KOPT-K1 (cell line): Measurements from ENCODE around the gene FAM163A.

Experiments used
- H3K27ac ChIP-seq: fragments of 200-600 bp; sonication (generic); 2 replicates; pipeline ENCODE4 v1.5.1; 2016; ENCODE audit warnings: antibody characterized with exemption, mild to moderate bottlenecking, low read depth, low read length; ENCODE audit not compliant: poor library complexity, severe bottlenecking
- H3K36me3 ChIP-seq: fragments of 200-600 bp; sonication (generic); 2 replicates; pipeline ENCODE4 v1.5.1; 2017; ENCODE audit warnings: antibody characterized with exemption, mild to moderate bottlenecking, low read length, moderate library complexity; ENCODE audit not compliant: insufficient read depth
- H3K9me3 ChIP-seq: fragments of 200-600 bp; sonication (generic); 2 replicates; pipeline ENCODE4 v1.5.1; 2017; ENCODE audit warnings: antibody characterized with exemption, low read length, mild to moderate bottlenecking; ENCODE audit not compliant: insufficient read depth, poor library complexity, severe bottlenecking

FAM163A gene

GRCh38 chr1:179770887-179771502, 27.9 kb downstream of the FAM163A start:
- no peak overlapping the region for H3K27ac ChIP-seq
- no peaks in the 10 kb centered on the region for H3K36me3 ChIP-seq
- H3K9me3 ChIP-seq: peaks cover 15% of the 10 kb centered on the region

DNA sequence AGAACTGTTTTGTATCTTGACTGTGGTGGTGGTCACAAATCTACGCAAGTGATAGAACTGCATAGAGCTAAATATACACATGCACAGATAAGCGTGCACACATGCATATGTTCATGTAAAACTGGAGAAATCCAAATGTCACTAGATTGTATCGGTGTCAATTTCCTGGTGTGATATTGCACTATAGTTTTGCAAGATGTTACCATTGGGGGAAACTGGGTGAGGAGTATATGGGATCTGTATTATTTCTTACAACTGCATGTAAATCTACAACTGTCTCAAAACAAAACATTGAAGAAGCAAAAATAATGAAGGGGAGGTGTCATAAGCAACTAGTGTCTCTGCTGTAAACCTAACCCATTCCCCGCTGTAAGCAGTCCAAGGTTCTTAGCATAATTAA, 30.2 kb downstream of the FAM163A start:
- H3K9me3 ChIP-seq: peaks cover 15% of the 10 kb centered on the region
- no peak overlapping the region for H3K27ac ChIP-seq
- no peaks in the 10 kb centered on the region for H3K36me3 ChIP-seq

- Histone ChIP-seq H3K27ac (no peak overlapping the region), H3K9me3 (peaks cover 15% of the 10 kb centered on the region), H3K36me3 (no peaks in the 10 kb centered on the region)
These were observed 30.9 kb downstream of the FAM163A start for GRCh38 chr1:179774000-179774399.

- peaks cover 15% of the 10 kb centered on the region for H3K9me3 ChIP-seq
- H3K27ac ChIP-seq: no peak overlapping the region
- no peaks in the 10 kb centered on the region for H3K36me3 ChIP-seq
These were observed 31.5 kb downstream of the FAM163A start for GRCh38 chr1:179774566-179774965.

- Histone ChIP-seq H3K27ac (no peak overlapping the region), H3K36me3 (no peaks in the 10 kb centered on the region)
These were observed 31.9 kb downstream of the FAM163A start for GRCh38 chr1:179775009-179775408.

GRCh38 chr1:179776831-179777230, 33.7 kb downstream of the FAM163A start:
- Histone ChIP-seq H3K9me3 (peaks cover 13% of the 10 kb centered on the region), H3K27ac (no peak overlapping the region), H3K36me3 (no peaks in the 10 kb centered on the region)

More at GRCh38 chr1:179775009-179775408, 31.9 kb downstream of the FAM163A start:
- peaks cover 15% of the 10 kb centered on the region for H3K9me3 ChIP-seq

DNA sequence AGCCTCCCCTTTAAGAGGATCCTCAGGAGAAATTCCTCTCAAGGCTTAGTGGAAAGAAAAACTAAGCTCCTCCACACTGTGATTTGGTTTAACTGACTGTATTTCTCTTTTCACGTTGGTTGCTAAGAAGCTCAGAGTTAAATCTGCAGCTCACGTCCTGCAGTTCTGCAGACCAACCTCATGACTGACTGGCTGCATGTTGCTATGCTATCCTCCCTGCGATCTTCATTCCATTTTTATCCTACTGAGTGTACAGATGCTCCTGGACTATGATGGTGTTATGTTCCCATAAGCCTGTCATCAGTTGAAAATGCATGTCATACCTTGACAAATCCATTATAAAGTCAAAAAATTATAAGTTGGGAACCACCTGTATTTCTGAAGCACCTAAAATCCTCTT, 34.6 kb downstream of the FAM163A start:
- Histone ChIP-seq H3K9me3 (peaks cover 4% of the 10 kb centered on the region), H3K27ac (no peak overlapping the region), H3K36me3 (no peaks in the 10 kb centered on the region)

DNA sequence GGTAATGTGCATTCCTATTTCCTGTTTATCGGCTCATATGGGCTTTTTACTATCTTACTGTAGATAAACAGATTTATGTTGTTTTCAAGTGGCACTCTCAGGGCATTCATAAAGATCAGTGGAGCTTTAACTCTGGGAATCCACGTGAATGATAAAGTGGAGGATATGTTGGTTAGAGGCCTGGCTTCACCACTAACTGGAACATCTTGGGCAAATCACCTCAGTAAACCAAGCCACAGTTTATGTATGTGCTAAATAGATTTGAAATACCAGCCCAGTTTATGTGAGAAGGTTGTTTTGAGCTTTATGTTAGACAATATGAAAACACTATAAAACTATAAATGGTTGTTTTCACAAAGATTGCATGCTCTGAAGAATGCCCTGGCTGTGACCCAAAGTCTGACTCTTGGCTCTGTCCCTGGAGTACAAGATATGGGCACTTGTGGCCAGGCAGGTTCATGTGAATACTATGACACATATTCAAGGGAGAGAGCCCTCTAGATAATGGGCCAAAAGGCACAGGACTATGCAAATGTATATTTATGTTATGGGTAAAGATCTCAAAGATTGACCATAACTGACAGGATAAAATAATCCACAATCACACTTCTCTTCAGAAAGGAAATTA, 36.7 kb downstream of the FAM163A start:
- no peak overlapping the region for H3K27ac ChIP-seq
- no peaks in the 10 kb centered on the region for H3K36me3 ChIP-seq
- H3K9me3 ChIP-seq: no peaks in the 10 kb centered on the region

DNA sequence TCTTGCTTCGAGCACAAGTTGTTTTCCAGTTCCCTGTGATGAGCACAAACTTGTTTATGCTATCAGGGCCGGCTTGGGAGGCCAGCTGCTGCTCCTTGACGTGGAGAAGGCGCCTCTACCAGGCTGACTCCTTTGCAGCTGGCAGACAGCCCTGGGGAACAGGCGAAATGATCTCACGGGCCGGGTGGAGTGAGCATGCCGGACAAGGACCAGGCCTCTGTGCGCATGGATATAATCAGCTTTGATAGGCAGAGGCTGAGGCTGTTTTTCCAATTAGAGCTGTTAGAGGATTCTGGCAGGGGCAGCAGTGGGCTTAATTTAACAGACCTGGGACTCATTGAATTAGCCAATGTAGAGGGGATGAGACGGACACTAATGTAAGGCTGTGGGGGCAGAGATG, 38.9 kb downstream of the FAM163A start:
- Histone ChIP-seq H3K27ac (no peak overlapping the region), H3K9me3 (no peaks in the 10 kb centered on the region), H3K36me3 (no peaks in the 10 kb centered on the region)

- Histone ChIP-seq H3K36me3 (no peaks in the 10 kb centered on the region), H3K9me3 (no peaks in the 10 kb centered on the region), H3K27ac (no peak overlapping the region)
These were observed 41.9 kb downstream of the FAM163A start for GRCh38 chr1:179785031-179785431.

GRCh38 chr1:179785728-179786127, 42.6 kb downstream of the FAM163A start:
- Histone ChIP-seq H3K36me3 (no peaks in the 10 kb centered on the region), H3K27ac (no peak overlapping the region), H3K9me3 (no peaks in the 10 kb centered on the region)

DNA sequence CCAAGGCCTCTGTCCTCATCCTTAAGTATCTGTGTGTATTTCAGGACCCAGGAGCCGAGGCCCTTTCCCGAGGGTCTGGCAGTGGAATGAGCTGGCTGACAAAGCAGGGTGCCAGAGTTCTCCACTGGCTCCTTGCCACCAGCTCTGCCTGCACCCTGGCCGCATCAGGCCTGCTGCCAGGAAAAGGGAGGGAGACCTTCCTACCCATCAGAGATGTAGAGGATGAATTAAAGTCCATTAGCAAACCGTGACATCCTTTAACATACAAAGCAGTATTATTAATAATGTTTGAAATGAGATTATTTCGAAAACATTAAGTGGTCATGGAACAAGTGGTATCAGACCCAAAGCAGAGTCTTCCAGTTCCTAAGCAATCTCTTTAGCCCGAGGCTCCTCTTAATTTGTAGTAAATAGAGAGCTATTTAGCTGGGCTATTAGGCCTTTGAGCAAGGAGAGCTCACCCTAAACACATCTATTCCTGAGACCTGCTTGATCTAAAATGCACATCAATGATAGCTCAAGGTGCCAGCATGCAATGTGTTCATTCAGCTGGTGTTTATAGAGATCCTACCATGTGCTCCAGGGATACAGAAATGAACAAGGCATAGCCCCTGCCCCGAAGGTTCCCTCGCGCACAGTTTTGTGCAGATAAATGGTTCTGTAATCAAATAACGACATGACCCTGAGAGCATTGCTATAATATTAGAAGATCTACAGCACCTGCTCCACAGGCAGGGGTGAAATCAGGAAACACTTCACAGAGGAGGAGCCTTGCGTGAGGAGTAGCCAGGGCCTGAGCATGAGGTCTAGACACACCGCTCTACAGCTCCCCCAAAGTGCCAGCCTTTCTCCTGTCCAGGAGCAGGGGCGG, 44.0 kb downstream of the FAM163A start:
- Histone ChIP-seq H3K36me3 (no peaks in the 10 kb centered on the region), H3K9me3 (no peaks in the 10 kb centered on the region), H3K27ac (no peak overlapping the region)

- Histone ChIP-seq H3K27ac (no peak overlapping the region), H3K9me3 (no peaks in the 10 kb centered on the region)
These were observed 45.2 kb downstream of the FAM163A start for GRCh38 chr1:179788259-179788658.

GRCh38 chr1:179793281-179793680, 50.2 kb downstream of the FAM163A start:
- no peaks in the 10 kb centered on the region for H3K36me3 ChIP-seq
- H3K9me3 ChIP-seq: no peaks in the 10 kb centered on the region

More at GRCh38 chr1:179788259-179788658, 45.2 kb downstream of the FAM163A start:
- H3K36me3 ChIP-seq: no peaks in the 10 kb centered on the region

GRCh38 chr1:179794146-179794545, 51.1 kb downstream of the FAM163A start:
- Histone ChIP-seq H3K27ac (no peak overlapping the region), H3K36me3 (no peaks in the 10 kb centered on the region), H3K9me3 (no peaks in the 10 kb centered on the region)

More at GRCh38 chr1:179793281-179793680, 50.2 kb downstream of the FAM163A start:
- no peak overlapping the region for H3K27ac ChIP-seq
